GM12878 (cell line): ENCODE data around the gene ZCCHC13. TPM values are rescaled to one million over a fixed set of nuclear protein-coding genes. Genes with fewer than 3 reads are reported as not detected.

Experiments used
- BACH1 ChIP-seq: fragments of 450-650 bp; IDR thresholded peaks from 2 replicates; pipeline ENCODE4 v1.6.1; 2017; ENCODE audit warnings: mild to moderate bottlenecking, borderline replicate concordance
- BHLHE40 ChIP-seq, 2 experiments: fragments of 450-650 bp in 1 of 2; IDR thresholded peaks; 2 replicates each; pipeline ENCODE4 v1.6.1; 2011 to 2017; ENCODE audit warnings: low read depth in 2 of 2, borderline replicate concordance in 1 of 2, improper control_type of control experiment in 1 of 2, low read length in 1 of 2, mild to moderate bottlenecking in 1 of 2
- CBX3 ChIP-seq: fragments of 200-600 bp; sonication (generic); IDR thresholded peaks from 2 replicates; pipeline ENCODE4 v1.6.1; 2016; ENCODE audit warnings: low read depth, borderline replicate concordance
- EZH2 ChIP-seq: IDR thresholded peaks from 2 replicates; pipeline ENCODE4 v1.6.1; 2012; ENCODE audit warnings: low read depth, mild to moderate bottlenecking, control low read depth, inconsistent platforms, low read length, borderline replicate concordance; ENCODE audit not compliant: control insufficient read depth
- KLF5 ChIP-seq: fragments of 450-650 bp; IDR thresholded peaks from 2 replicates; pipeline ENCODE4 v1.6.1; 2014; ENCODE audit warnings: mild to moderate bottlenecking; ENCODE audit not compliant: partially characterized antibody
- POLR2AphosphoS5 ChIP-seq: IDR thresholded peaks from 2 replicates; pipeline ENCODE4 v1.6.1; 2011; ENCODE audit warnings: mild to moderate bottlenecking, low read length, inconsistent platforms
- SP1 ChIP-seq: IDR thresholded peaks from one replicate; pipeline ENCODE4 v1.6.1; 2011; ENCODE audit warnings: low read depth, low read length
- SRF ChIP-seq, 2 experiments: IDR thresholded peaks; 2 replicates each; pipeline ENCODE4 v1.6.1; 2011; ENCODE audit warnings: low read depth in 2 of 2, low read length in 2 of 2, mild to moderate bottlenecking in 1 of 2, moderate library complexity in 1 of 2
- TBL1XR1 ChIP-seq: IDR thresholded peaks from 2 replicates; pipeline ENCODE4 v1.6.1; 2012; ENCODE audit warnings: low read depth, low read length, improper control_type of control experiment
- ZZZ3 ChIP-seq: IDR thresholded peaks from 2 replicates; pipeline ENCODE4 v1.6.1; 2011; ENCODE audit warnings: low read depth; ENCODE audit not compliant: control insufficient read depth, insufficient read length
- polyA plus RNA-seq, 11 experiments: library from polyadenylated mRNA; depleted of rRNA in 4 of 11; unstranded in 6 of 11; stranded (reverse) in 5 of 11; fragments of >200 nt; fragmentation: Nextera tagmentation in 4 of 11; fragmentation: Illumina TruSeq in 1 of 11; extraction: Ambion mirVana in 4 of 11; extraction: Trizol in 1 of 11; gene quantifications; 1 replicate in 1 of 11; 2 replicates in 10 of 11; pipeline versions ENCODE4 v1.2.1 to v1.2.3, GENCODE V29; 2011 to 2016; ENCODE audit warnings: inconsistent platforms in 2 of 11, missing spikeins in 2 of 11, low read depth in 1 of 11
- total RNA-seq, 4 experiments: library from RNA; depleted of rRNA in 3 of 4; stranded (reverse); fragments of >200 nt in 3 of 4; fragmentation: Illumina TruSeq in 1 of 4; extraction: Trizol in 1 of 4; gene quantifications; 2 replicates each; pipeline versions ENCODE4 v1.2.1 to v1.2.3, GENCODE V29; 2013 to 2021
- TF ChIP-seq, protein P1 (sequence below): fragments of 450-650 bp; IDR thresholded peaks from 2 replicates; pipeline ENCODE4 v1.6.1; 2018; ENCODE audit warnings: borderline replicate concordance, mild to moderate bottlenecking; ENCODE audit not compliant: partially characterized antibody
- TF ChIP-seq, protein P2 (sequence below): fragments of 450-650 bp; formaldehyde crosslinking; IDR thresholded peaks from 2 replicates; pipeline ENCODE4 v1.4.0; 2020; ENCODE audit warnings: mild to moderate bottlenecking, moderate library complexity
- TF ChIP-seq, protein P3 (sequence below): IDR thresholded peaks from 2 replicates; pipeline ENCODE4 v1.6.1; 2012; ENCODE audit warnings: low read depth, low read length, improper control_type of control experiment
- TF ChIP-seq, protein P4 (sequence below): fragments of 450-650 bp; formaldehyde crosslinking; IDR thresholded peaks from 2 replicates; pipeline ENCODE4 v1.4.0; 2022; ENCODE audit warnings: mild to moderate bottlenecking, moderate library complexity
- TF ChIP-seq, protein P5 (sequence below): fragments of 450-650 bp; IDR thresholded peaks from 2 replicates; pipeline ENCODE4 v1.6.1; 2017; ENCODE audit warnings: mild to moderate bottlenecking, moderate library complexity

ZCCHC13 gene
- total and polyA plus RNA-seq, 10 of the 15 experiments (the other 5 are each of a cell fraction or from before 2014, with no cell fraction given) = not detected

DNA sequence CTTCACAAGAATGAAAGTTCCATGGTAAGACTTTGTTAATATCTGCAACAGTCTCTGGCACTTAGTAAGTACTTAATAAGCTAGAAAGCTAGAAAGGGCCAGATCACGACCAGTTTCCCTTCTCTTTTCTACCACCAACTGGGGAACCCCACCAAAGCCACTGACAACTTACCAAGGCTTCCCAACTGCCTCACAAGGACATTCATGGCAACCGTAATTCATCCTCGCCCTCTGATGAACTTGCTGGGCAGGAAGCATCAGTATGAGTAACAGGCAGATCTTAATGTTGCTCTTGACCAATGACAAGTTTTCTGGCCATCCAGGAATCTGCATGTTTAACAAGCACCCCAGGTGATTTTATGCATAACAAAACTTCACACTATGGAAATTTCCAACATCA lies 23.2 kb upstream of the ZCCHC13 start (continued):
- TF ChIP-seq, protein P1, sequence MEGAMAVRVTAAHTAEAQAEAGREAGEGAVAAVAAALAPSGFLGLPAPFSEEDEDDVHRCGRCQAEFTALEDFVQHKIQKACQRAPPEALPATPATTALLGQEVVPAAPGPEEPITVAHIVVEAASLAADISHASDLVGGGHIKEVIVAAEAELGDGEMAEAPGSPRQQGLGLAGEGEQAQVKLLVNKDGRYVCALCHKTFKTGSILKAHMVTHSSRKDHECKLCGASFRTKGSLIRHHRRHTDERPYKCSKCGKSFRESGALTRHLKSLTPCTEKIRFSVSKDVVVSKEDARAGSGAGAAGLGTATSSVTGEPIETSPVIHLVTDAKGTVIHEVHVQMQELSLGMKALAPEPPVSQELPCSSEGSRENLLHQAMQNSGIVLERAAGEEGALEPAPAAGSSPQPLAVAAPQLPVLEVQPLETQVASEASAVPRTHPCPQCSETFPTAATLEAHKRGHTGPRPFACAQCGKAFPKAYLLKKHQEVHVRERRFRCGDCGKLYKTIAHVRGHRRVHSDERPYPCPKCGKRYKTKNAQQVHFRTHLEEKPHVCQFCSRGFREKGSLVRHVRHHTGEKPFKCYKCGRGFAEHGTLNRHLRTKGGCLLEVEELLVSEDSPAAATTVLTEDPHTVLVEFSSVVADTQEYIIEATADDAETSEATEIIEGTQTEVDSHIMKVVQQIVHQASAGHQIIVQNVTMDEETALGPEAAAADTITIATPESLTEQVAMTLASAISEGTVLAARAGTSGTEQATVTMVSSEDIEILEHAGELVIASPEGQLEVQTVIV = no peak
- TF ChIP-seq, protein P2, sequence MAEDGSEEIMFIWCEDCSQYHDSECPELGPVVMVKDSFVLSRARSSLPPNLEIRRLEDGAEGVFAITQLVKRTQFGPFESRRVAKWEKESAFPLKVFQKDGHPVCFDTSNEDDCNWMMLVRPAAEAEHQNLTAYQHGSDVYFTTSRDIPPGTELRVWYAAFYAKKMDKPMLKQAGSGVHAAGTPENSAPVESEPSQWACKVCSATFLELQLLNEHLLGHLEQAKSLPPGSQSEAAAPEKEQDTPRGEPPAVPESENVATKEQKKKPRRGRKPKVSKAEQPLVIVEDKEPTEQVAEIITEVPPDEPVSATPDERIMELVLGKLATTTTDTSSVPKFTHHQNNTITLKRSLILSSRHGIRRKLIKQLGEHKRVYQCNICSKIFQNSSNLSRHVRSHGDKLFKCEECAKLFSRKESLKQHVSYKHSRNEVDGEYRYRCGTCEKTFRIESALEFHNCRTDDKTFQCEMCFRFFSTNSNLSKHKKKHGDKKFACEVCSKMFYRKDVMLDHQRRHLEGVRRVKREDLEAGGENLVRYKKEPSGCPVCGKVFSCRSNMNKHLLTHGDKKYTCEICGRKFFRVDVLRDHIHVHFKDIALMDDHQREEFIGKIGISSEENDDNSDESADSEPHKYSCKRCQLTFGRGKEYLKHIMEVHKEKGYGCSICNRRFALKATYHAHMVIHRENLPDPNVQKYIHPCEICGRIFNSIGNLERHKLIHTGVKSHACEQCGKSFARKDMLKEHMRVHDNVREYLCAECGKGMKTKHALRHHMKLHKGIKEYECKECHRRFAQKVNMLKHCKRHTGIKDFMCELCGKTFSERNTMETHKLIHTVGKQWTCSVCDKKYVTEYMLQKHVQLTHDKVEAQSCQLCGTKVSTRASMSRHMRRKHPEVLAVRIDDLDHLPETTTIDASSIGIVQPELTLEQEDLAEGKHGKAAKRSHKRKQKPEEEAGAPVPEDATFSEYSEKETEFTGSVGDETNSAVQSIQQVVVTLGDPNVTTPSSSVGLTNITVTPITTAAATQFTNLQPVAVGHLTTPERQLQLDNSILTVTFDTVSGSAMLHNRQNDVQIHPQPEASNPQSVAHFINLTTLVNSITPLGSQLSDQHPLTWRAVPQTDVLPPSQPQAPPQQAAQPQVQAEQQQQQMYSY (CRISPR knock-in tag) = no peak
- TF ChIP-seq KLF5 = no peak
- TF ChIP-seq POLR2AphosphoS5 = no peak
- peak in 1 of 2 experiments; percentile 54; a peak in 1 of 4 replicates for TF ChIP-seq SRF (IDR thresholded peaks at IDR 0.05; ENCODE audit: low read depth in 2 of 2, low read length in 2 of 2)
- no peak for TF ChIP-seq TBL1XR1
- TF ChIP-seq CBX3 = no peak
- TF ChIP-seq SP1 = no peak
- TF ChIP-seq EZH2 = no peak
- TF ChIP-seq, protein P3, sequence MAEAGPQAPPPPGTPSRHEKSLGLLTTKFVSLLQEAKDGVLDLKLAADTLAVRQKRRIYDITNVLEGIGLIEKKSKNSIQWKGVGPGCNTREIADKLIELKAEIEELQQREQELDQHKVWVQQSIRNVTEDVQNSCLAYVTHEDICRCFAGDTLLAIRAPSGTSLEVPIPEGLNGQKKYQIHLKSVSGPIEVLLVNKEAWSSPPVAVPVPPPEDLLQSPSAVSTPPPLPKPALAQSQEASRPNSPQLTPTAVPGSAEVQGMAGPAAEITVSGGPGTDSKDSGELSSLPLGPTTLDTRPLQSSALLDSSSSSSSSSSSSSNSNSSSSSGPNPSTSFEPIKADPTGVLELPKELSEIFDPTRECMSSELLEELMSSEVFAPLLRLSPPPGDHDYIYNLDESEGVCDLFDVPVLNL = no peak
- TF ChIP-seq BACH1 = no peak
- TF ChIP-seq, protein P4, sequence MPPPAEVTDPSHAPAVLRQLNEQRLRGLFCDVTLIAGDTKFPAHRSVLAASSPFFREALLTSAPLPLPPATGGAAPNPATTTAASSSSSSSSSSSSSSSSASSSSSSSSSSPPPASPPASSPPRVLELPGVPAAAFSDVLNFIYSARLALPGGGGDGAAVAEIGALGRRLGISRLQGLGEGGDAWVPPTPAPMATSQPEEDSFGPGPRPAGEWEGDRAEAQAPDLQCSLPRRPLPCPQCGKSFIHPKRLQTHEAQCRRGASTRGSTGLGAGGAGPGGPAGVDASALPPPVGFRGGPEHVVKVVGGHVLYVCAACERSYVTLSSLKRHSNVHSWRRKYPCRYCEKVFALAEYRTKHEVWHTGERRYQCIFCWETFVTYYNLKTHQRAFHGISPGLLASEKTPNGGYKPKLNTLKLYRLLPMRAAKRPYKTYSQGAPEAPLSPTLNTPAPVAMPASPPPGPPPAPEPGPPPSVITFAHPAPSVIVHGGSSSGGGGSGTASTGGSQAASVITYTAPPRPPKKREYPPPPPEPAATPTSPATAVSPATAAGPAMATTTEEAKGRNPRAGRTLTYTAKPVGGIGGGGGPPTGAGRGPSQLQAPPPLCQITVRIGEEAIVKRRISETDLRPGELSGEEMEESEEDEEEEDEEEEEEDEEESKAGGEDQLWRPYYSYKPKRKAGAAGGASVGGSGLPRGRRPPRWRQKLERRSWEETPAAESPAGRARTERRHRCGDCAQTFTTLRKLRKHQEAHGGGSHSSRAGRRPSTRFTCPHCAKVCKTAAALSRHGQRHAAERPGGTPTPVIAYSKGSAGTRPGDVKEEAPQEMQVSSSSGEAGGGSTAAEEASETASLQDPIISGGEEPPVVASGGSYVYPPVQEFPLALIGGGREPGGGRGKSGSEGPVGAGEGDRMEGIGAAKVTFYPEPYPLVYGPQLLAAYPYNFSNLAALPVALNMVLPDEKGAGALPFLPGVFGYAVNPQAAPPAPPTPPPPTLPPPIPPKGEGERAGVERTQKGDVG (CRISPR knock-in tag) = no peak
- TF ChIP-seq ZZZ3 = no peak
- TF ChIP-seq BHLHE40 (IDR thresholded peaks at IDR 0.05; ENCODE audit: borderline replicate concordance in 1 of 2, low read depth in 2 of 2, low read length in 1 of 2) = no peak
- TF ChIP-seq, protein P5, sequence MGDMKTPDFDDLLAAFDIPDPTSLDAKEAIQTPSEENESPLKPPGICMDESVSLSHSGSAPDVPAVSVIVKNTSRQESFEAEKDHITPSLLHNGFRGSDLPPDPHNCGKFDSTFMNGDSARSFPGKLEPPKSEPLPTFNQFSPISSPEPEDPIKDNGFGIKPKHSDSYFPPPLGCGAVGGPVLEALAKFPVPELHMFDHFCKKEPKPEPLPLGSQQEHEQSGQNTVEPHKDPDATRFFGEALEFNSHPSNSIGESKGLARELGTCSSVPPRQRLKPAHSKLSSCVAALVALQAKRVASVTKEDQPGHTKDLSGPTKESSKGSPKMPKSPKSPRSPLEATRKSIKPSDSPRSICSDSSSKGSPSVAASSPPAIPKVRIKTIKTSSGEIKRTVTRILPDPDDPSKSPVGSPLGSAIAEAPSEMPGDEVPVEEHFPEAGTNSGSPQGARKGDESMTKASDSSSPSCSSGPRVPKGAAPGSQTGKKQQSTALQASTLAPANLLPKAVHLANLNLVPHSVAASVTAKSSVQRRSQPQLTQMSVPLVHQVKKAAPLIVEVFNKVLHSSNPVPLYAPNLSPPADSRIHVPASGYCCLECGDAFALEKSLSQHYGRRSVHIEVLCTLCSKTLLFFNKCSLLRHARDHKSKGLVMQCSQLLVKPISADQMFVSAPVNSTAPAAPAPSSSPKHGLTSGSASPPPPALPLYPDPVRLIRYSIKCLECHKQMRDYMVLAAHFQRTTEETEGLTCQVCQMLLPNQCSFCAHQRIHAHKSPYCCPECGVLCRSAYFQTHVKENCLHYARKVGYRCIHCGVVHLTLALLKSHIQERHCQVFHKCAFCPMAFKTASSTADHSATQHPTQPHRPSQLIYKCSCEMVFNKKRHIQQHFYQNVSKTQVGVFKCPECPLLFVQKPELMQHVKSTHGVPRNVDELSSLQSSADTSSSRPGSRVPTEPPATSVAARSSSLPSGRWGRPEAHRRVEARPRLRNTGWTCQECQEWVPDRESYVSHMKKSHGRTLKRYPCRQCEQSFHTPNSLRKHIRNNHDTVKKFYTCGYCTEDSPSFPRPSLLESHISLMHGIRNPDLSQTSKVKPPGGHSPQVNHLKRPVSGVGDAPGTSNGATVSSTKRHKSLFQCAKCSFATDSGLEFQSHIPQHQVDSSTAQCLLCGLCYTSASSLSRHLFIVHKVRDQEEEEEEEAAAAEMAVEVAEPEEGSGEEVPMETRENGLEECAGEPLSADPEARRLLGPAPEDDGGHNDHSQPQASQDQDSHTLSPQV = no peak
